Measurements from ENCODE around the gene SLC35A5. TPM values are rescaled to one million over a fixed set of nuclear protein-coding genes. Genes with fewer than 3 reads are reported as not detected.
"Not testable (repeated sequence)": the region's sequence is repeated elsewhere in the genome, so short reads cannot be mapped to it uniquely, and the experiment has no call there.

The SLC35A5 gene
- total RNA-seq, 6 experiments from 2014 or later = 29.2 to 37.3 (median 35.0) TPM

GRCh38 chr3:112555535-112556170 lies 6.2 kb upstream of the SLC35A5 start:
- TF ChIP-seq, protein P1, sequence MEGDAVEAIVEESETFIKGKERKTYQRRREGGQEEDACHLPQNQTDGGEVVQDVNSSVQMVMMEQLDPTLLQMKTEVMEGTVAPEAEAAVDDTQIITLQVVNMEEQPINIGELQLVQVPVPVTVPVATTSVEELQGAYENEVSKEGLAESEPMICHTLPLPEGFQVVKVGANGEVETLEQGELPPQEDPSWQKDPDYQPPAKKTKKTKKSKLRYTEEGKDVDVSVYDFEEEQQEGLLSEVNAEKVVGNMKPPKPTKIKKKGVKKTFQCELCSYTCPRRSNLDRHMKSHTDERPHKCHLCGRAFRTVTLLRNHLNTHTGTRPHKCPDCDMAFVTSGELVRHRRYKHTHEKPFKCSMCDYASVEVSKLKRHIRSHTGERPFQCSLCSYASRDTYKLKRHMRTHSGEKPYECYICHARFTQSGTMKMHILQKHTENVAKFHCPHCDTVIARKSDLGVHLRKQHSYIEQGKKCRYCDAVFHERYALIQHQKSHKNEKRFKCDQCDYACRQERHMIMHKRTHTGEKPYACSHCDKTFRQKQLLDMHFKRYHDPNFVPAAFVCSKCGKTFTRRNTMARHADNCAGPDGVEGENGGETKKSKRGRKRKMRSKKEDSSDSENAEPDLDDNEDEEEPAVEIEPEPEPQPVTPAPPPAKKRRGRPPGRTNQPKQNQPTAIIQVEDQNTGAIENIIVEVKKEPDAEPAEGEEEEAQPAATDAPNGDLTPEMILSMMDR (IDR thresholded peaks at IDR 0.05) = no peak
- Mint-ChIP-seq H3K27ac (peak overlapping the region; percentile 82), H3K9me3 (no peaks in the 10 kb centered on the region), H3K4me1 (ENCODE audit: low read depth) (peaks cover 67% of the 10 kb centered on the region), H3K27me3 (ENCODE audit: insufficient read depth) (no peaks in the 10 kb centered on the region; the same call in 1 of the 2 replicates), H3K4me3 (peak overlapping the region; percentile 81), H3K36me3 (ENCODE audit: low read depth) (peaks cover 7% of the 10 kb centered on the region)
- peak; percentile 59 for DNase-seq

- peaks cover 3% of the 10 kb centered on the region; the same call in 1 of the 2 replicates for H3K27me3 Mint-ChIP-seq (ENCODE audit: insufficient read depth)
- TF ChIP-seq, protein P1 (IDR thresholded peaks at IDR 0.05) = no peak
- H3K27ac Mint-ChIP-seq = no peak overlapping the region
- H3K4me3 Mint-ChIP-seq = no peak overlapping the region
- H3K4me1 Mint-ChIP-seq (ENCODE audit: low read depth) = peaks cover 51% of the 10 kb centered on the region
- H3K36me3 Mint-ChIP-seq (ENCODE audit: low read depth) = peaks cover 7% of the 10 kb centered on the region
- no peak for DNase-seq
- no peaks in the 10 kb centered on the region for H3K9me3 Mint-ChIP-seq
Measured at GRCh38 chr3:112557976-112558375, 3.9 kb upstream of the SLC35A5 start.

DNA sequence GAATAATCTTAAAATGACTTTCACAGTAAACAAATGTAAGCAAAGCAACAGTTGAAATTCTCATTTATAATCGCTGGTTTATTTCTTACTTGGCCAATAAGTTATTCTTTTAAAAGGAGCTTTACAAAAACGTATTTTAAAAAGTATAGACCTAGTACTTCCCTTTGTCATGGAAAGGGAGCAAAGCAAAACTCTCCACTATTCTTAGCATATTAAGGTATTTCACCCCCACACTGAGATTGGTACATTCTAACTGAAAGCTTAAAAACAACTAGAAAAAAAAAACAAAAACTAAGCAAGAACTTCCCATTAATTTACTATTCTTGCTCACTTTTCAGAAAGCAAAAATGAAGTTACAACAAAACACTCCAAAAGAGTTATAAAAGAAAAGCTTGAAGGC lies 1.5 kb upstream of the SLC35A5 start:
- TF ChIP-seq, protein P1 (IDR thresholded peaks at IDR 0.05) = no peak
- DNase-seq = no peak
- Mint-ChIP-seq H3K36me3 (ENCODE audit: low read depth) (peaks cover 12% of the 10 kb centered on the region), H3K4me3 (peak overlapping the region; percentile 97), H3K9me3 (no peaks in the 10 kb centered on the region), H3K27ac (peak overlapping the region; percentile 98), H3K27me3 (ENCODE audit: insufficient read depth) (peaks cover 3% of the 10 kb centered on the region; the same call in 1 of the 2 replicates), H3K4me1 (ENCODE audit: low read depth) (peaks cover 40% of the 10 kb centered on the region)

DNA sequence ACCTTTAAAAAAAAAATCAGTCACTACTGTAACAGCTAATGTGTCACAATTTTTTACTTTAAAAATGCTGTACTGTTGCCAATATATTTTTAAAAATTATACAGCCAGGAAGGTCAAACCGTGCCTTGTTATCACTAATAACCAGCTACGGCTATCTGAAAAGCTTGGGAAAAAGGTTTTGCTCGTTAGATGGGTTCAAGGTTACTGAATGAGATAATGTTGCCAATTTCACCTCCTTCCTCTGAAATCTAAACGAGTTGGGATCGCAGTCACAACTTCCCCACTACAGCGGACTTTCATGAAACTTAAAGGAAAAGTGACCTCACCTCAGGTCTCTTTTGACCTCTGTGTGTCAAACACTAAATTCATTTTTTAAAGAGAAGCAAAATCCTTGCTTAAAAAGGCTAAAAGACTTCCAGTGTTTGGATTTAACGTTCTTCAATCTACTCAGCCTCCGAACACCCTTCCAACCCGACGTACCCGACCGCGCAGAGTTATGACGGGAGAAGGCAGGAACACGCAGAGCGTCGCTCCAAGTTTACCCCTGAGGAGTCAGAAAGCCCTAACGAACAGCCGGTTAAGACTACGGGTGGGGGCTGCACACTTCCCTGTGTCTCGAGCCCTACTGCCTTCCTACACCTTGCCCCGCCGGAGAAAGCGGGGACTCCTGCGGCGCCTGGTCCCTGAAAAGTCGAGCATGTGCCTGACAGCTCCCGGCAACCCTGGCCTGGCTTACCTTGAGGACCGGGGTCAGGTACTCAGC lies 943 bp upstream of the SLC35A5 start:
- Mint-ChIP-seq H3K9me3 (no peaks in the 10 kb centered on the region), H3K4me1 (ENCODE audit: low read depth) (peaks cover 34% of the 10 kb centered on the region), H3K27ac (peak overlapping the region; percentile 98), H3K36me3 (ENCODE audit: low read depth) (peaks cover 13% of the 10 kb centered on the region), H3K27me3 (ENCODE audit: insufficient read depth) (peaks cover 3% of the 10 kb centered on the region; the same call in 1 of the 2 replicates), H3K4me3 (peak overlapping the region; percentile 97)
- TF ChIP-seq, protein P1 (IDR thresholded peaks at IDR 0.05) = no peak
- DNase-seq = peak; percentile 76

- no peak for DNase-seq
- Mint-ChIP-seq H3K4me1 (ENCODE audit: low read depth) (peaks cover 31% of the 10 kb centered on the region), H3K27ac (peak overlapping the region; percentile 98), H3K9me3 (no peaks in the 10 kb centered on the region), H3K27me3 (ENCODE audit: insufficient read depth) (peaks cover 3% of the 10 kb centered on the region; the same call in 1 of the 2 replicates), H3K4me3 (peak overlapping the region; percentile 97), H3K36me3 (ENCODE audit: low read depth) (peaks cover 14% of the 10 kb centered on the region)
- TF ChIP-seq, protein P1 (IDR thresholded peaks at IDR 0.05) = no peak
Measured at GRCh38 chr3:112561484-112561733, 436 bp upstream of the SLC35A5 start.

DNA sequence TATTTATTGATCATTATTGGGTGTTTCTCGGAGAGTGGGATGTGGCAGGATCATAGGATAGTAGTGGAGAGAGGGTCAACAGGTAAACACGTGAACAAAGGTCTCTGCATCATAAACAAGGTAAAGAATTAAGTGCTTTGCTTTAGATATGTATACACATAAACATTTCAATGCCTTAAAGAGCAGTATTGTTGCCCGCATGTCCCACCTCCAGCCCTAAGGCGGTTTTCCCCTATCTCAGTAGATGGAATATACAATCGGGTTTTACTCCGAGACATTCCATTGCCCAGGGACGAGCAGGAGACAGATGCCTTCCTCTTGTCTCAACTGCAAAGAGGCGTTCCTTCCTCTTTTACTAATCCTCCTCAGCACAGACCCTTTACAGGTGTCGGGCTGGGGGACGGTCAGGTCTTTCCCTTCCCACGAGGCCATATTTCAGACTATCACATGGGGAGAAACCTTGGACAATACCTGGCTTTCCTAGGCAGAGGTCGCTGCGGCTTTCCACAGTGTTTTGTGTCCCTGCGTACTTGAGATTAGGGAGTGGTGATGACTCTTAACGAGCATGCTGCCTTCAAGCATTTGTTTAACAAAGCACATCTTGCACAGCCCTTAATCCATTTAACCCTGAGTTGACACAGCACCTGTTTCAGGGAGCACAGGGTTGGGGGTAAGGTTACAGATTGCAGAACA lies 2.5 kb downstream of the SLC35A5 start:
- not testable (repeated sequence) for H3K9me3 Mint-ChIP-seq; H3K4me3 Mint-ChIP-seq; H3K27ac Mint-ChIP-seq; DNase-seq; H3K27me3 Mint-ChIP-seq (ENCODE audit: insufficient read depth)
- H3K4me1 Mint-ChIP-seq (ENCODE audit: low read depth) = peaks cover 29% of the 10 kb centered on the region
- H3K36me3 Mint-ChIP-seq (ENCODE audit: low read depth) = peaks cover 10% of the 10 kb centered on the region

All from HFFc6 (cell line).